OCI-LY7 (cell line): ENCODE data around the gene NUDT22. TPM values are rescaled to one million over a fixed set of nuclear protein-coding genes. Genes with fewer than 3 reads are reported as not detected.

Source experiments
- BruUV-seq: library from RNA; stranded (reverse); fragments of 400-500 nt; replicated peaks from 2 replicates; lab custom pipeline; 2021; lab: Mats Ljungman, UMichigan
- CTCF ChIA-PET: fragments of 300-600 bp; sonication (Branson Sonifier 250); formaldehyde crosslinking; loops from one replicate; lab custom pipeline; 2022; ENCODE audit warnings: antibody characterized with exemption; ENCODE audit not compliant: unreplicated experiment; lab: Charles Lee
- POLR2A ChIA-PET: fragments of 300-600 bp; sonication (Branson Sonifier 250); formaldehyde crosslinking; loops from one replicate; lab custom pipeline; 2022; ENCODE audit warnings: antibody characterized with exemption; lab: Charles Lee
- DNase-seq: peaks from one replicate; pipeline ENCODE4 v3.0.0-alpha.2; 2015; ENCODE audit warnings: low spot score
- H2AFZ ChIP-seq: fragments of 200-600 bp; sonication (generic), shearing (Covaris generic); 2 replicates; pipeline ENCODE4 v1.6.1; 2014; ENCODE audit warnings: mild to moderate bottlenecking, antibody characterized with exemption, low read length, moderate library complexity
- H3K27ac ChIP-seq: fragments of 200-600 bp; sonication (generic); 2 replicates; pipeline ENCODE4 v1.5.1; 2014; ENCODE audit warnings: mixed run types, low read depth, mild to moderate bottlenecking, moderate library complexity, low read length, inconsistent platforms; ENCODE audit not compliant: poor library complexity, severe bottlenecking
- H3K36me3 ChIP-seq: fragments of 200-600 bp; sonication (generic); 2 replicates; pipeline ENCODE4 v1.6.1; 2014; ENCODE audit warnings: mild to moderate bottlenecking, antibody characterized with exemption, low read length, moderate library complexity, mixed read lengths; ENCODE audit not compliant: insufficient read depth
- H3K4me1 ChIP-seq: fragments of 200-600 bp; sonication (generic); 2 replicates; pipeline ENCODE4 v1.5.1; 2014; ENCODE audit warnings: mild to moderate bottlenecking, low read length; ENCODE audit not compliant: insufficient read depth, poor library complexity, severe bottlenecking
- H3K4me2 ChIP-seq: fragments of 200-600 bp; sonication (generic); 2 replicates; pipeline ENCODE4 v1.6.1; 2014; ENCODE audit warnings: mild to moderate bottlenecking, low read length
- H3K4me3 ChIP-seq: fragments of 200-600 bp; sonication (generic); 2 replicates; pipeline ENCODE4 v1.5.1; 2014; ENCODE audit warnings: mild to moderate bottlenecking, low read depth, low read length; ENCODE audit not compliant: poor library complexity, severe bottlenecking
- H3K79me2 ChIP-seq: fragments of 200-600 bp; sonication (generic); 2 replicates; pipeline ENCODE4 v1.6.1; 2016; ENCODE audit warnings: low read depth, mild to moderate bottlenecking, low read length, moderate library complexity, mixed read lengths; ENCODE audit not compliant: insufficient read depth
- H3K9me2 ChIP-seq: fragments of 200-600 bp; sonication (generic); 2 replicates; pipeline ENCODE4 v1.6.1; 2016; ENCODE audit warnings: mild to moderate bottlenecking, low read length, mixed read lengths; ENCODE audit not compliant: insufficient read depth
- H3K9me3 ChIP-seq: fragments of 200-600 bp; sonication (generic); 2 replicates; pipeline ENCODE4 v1.6.1; 2014; ENCODE audit warnings: mild to moderate bottlenecking, mixed run types, low read length, mixed read lengths
- H4K20me1 ChIP-seq: fragments of 200-600 bp; sonication (generic); 2 replicates; pipeline ENCODE4 v1.6.1; 2014; ENCODE audit warnings: mild to moderate bottlenecking, antibody characterized with exemption, low read length, moderate library complexity, mixed read lengths; ENCODE audit not compliant: insufficient read depth
- CTCF ChIP-seq: fragments of 200-600 bp; sonication (generic); conservative IDR thresholded peaks from 2 replicates; pipeline ENCODE4 v1.5.1; 2014; ENCODE audit warnings: mild to moderate bottlenecking, antibody characterized with exemption, low read length, moderate library complexity, mixed read lengths
- EZH2phosphoT487 ChIP-seq: fragments of 200-600 bp; sonication (generic); IDR thresholded peaks from 2 replicates; pipeline ENCODE4 v1.6.1; 2018; ENCODE audit warnings: low read depth, borderline replicate concordance, mild to moderate bottlenecking, mixed run types, antibody characterized with exemption, low read length, moderate library complexity, mixed read lengths
- intact Hi-C: fragments of 100-400 bp; cut with micrococcal nuclease; formaldehyde crosslinking; loops from one replicate; pipeline ENCODE4 v1.10.0; 2022; ENCODE audit not compliant: unreplicated experiment
- total RNA-seq, 2 experiments: library from RNA; depleted of rRNA in 1 of 2; stranded (reverse); fragments of >200 nt in 1 of 2; shearing (Covaris generic) in 1 of 2; gene quantifications; 2 replicates each; pipeline ENCODE4 v1.2.3, GENCODE V29; 2014 to 2022

Gene NUDT22
- total RNA-seq, 2 experiments from 2014 or later: 81.4 to 98.4 TPM

GRCh38 chr11:64203421-64204079 lies 22.5 kb upstream of the NUDT22 start:
- no peak overlapping the region for H3K4me2 ChIP-seq
- DNase-seq: no peak
- H3K4me3 ChIP-seq: no peak overlapping the region
- H3K79me2 ChIP-seq: peaks cover 16% of the 10 kb centered on the region; the same call in 1 of the 2 replicates
- peaks cover 77% of the 10 kb centered on the region for H3K36me3 ChIP-seq
- ChIA-PET CTCF (interaction anchor here (1.0 kb wide), 1 partner anchor 39 kb away, joined by 3 read pairs; no protein-coding TSS in a partner anchor), POLR2A (interaction anchor here (1.1 to 4.2 kb wide), 2 partner anchors 18 to 20 kb away, joined by 4 to 28 read pairs; partner anchors contain the start of gene STIP1)
- H3K4me1 ChIP-seq: peaks cover 32% of the 10 kb centered on the region
- no peaks in the 10 kb centered on the region for H3K9me2 ChIP-seq
- BruUV-seq: no TSS peak
- no peak for TF ChIP-seq CTCF
- no peak for TF ChIP-seq EZH2phosphoT487
- H3K27ac ChIP-seq: no peak overlapping the region
- no peaks in the 10 kb centered on the region for H3K9me3 ChIP-seq
- intact Hi-C loops: loop anchor here (1.0 to 5.0 kb wide), 3 partner anchors 66 to 101 kb away; partner anchors contain the start of gene GPR137
- no peaks in the 10 kb centered on the region for H4K20me1 ChIP-seq
- no peak overlapping the region for H2AFZ ChIP-seq

DNA sequence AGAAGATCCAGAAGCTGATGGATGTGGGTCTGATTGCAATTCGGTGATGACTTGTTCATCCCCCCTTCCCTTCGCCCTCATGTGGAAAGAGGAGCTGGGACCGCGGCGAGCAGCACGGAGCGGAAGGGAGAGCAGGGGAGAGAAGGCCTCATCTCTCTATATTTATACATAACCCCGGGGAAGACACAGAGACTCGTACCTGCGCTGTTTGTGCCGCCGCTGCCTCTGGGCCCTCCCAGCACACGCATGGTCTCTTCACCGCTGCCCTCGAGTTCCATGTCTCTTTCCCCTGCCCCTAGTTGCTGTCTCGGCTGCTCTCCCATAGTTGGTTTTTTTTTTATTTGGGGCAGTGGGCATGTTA lies 22.0 kb upstream of the NUDT22 start:
- DNase-seq: no peak
- BruUV-seq: TSS peak; percentile 86
- H3K79me2 ChIP-seq: peaks cover 17% of the 10 kb centered on the region; the same call in 1 of the 2 replicates
- intact Hi-C loops: loop anchor here (1.0 to 5.0 kb wide), 3 partner anchors 65 to 100 kb away; partner anchors contain the start of gene GPR137
- H3K4me3 ChIP-seq: no peak overlapping the region
- H3K4me1 ChIP-seq: peaks cover 35% of the 10 kb centered on the region
- H2AFZ ChIP-seq: no peak overlapping the region
- H4K20me1 ChIP-seq: no peaks in the 10 kb centered on the region
- ChIA-PET CTCF (interaction anchor here (1.0 to 2.6 kb wide), 2 partner anchors 38 to 100 kb away, joined by 3 to 14 read pairs; no protein-coding TSS in a partner anchor), POLR2A (interaction anchor here (1.1 to 5.1 kb wide), 5 partner anchors 14 to 37 kb away, joined by 3 to 29 read pairs (median 27); partner anchors contain the start of genes FKBP2, NUDT22, STIP1 and TRPT1)
- peak overlapping the region; percentile 96 for H3K27ac ChIP-seq
- H3K4me2 ChIP-seq: no peak overlapping the region
- H3K36me3 ChIP-seq: peaks cover 82% of the 10 kb centered on the region
- no peak for TF ChIP-seq EZH2phosphoT487
- no peak for TF ChIP-seq CTCF
- no peaks in the 10 kb centered on the region for H3K9me3 ChIP-seq
- H3K9me2 ChIP-seq: no peaks in the 10 kb centered on the region
